ENCODE measurements around the gene ATXN2. TPM values are rescaled to one million over a fixed set of nuclear protein-coding genes. Genes with fewer than 3 reads are reported as not detected.
A peak's percentile ranks its signal among the peaks of the same experiment; 100 is the strongest.

Gene ATXN2
- total RNA-seq, 4 donors from 2014 or later: 35.1 to 70.0 (median 55.4) TPM

- TF ChIP-seq CTCF (IDR thresholded peaks at IDR 0.05): no peak
- ATAC-seq (ENCODE audit: low FRiP score): no peak
- no peak for DNase-seq (ENCODE audit: low spot score)
These were observed 150.0 kb downstream of the ATXN2 start for GRCh38 chr12:111448846-111449790.

GRCh38 chr12:111448266-111448830 lies 150.8 kb downstream of the ATXN2 start:
- no peak for DNase-seq (ENCODE audit: low spot score)
- no peak for ATAC-seq (ENCODE audit: low FRiP score)
- TF ChIP-seq CTCF (IDR thresholded peaks at IDR 0.05): no peak

GRCh38 chr12:111447571-111448265 lies 151.4 kb downstream of the ATXN2 start:
- no peak for ATAC-seq (ENCODE audit: low FRiP score)
- no peak for TF ChIP-seq CTCF (IDR thresholded peaks at IDR 0.05)
- DNase-seq (ENCODE audit: low spot score): no peak

- DNase-seq (ENCODE audit: low spot score) (no peak), ATAC-seq (ENCODE audit: low FRiP score) (no peak)
- TF ChIP-seq CTCF (IDR thresholded peaks at IDR 0.05): no peak
These were observed 152.2 kb downstream of the ATXN2 start for GRCh38 chr12:111446631-111447570.

- TF ChIP-seq CTCF (IDR thresholded peaks at IDR 0.05): no peak
- ATAC-seq (ENCODE audit: low FRiP score) (peak; percentile 26), DNase-seq (ENCODE audit: low spot score) (no peak)
These were observed 153.2 kb downstream of the ATXN2 start for GRCh38 chr12:111445726-111446581.
